HG03045 (cell line): ENCODE data around the gene TLK2.
"Not testable (repeated sequence)": the region's sequence is repeated elsewhere in the genome, so short reads cannot be mapped to it uniquely, and the experiment has no call there.

Experiments used
- ATAC-seq: cut with Tn5 transposase; IDR thresholded peaks from one replicate; pipeline ENCODE4 v1.9.1; 2021; ENCODE audit warnings: mild to moderate bottlenecking, moderate library complexity; ENCODE audit not compliant: unreplicated experiment

TLK2 gene

DNA sequence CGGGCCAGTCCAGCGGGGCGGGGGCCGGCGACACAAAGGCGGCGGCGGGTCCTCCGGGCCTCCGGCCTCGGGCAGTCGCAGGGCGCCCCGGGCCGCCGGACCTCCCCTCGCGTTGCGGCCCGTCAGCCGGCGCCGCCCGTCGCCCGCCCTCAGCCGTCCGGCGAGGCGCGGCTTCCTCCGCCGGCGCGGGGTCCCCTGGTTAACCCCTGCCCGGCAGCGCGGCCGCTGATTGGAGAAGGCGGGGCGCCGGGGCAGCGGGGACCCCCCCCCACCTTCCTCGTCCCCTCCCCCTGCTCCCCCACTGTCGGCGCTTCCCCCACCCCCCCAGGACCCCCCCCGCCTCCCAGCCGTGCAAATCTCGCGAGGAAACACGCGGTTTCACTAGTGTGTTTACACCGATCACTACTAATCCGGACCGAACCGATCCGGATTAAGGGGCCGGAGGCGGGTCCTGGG lies at the start of gene TLK2:
Gene TLK2, plus strand, starts transcription at position 402 of the 456 bp plus-strand sequence. CDS start 2,301 bp downstream, outside the sequence.
- ATAC-seq, result peak; percentile 72

DNA sequence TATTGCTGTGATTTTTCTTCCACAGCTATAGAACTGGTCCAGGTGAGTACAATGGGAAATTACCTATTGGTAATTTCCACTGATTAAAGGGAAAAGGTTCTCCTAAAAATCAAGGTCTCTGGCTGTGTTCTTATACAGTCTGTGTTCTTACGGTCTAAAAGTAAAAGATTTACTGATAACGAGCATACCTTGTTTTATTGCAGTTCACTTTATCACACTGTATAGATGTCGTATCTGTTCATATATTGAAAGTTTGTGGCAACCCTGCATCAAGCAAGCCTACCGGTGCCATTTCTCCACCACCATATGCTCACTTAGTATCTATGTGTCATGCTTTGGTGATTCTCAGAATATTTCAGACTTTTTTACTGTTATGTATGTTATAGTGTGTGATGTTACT lies 43.4 kb upstream of the TLK2 start:
- not testable (repeated sequence) for ATAC-seq

DNA sequence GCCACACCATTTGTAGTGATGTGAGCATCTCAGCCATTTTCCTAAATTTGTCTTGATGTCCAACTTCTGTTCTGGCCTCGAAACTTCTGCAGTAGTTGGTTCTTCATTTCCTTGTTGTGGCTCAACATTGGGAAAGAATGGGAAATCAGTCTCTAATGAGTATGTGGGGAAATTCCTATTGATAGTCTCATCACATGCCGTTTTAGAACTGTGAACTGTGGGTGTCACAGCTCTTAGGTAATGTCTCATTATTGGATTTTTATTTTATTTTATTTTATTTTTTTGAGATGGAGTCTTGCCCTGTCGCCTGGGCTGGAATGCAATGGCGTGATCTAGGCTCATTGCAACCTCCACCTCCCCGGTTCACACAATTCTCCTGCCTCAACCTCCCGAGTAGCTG lies 37.4 kb upstream of the TLK2 start:
- ATAC-seq, result not testable (repeated sequence)

DNA sequence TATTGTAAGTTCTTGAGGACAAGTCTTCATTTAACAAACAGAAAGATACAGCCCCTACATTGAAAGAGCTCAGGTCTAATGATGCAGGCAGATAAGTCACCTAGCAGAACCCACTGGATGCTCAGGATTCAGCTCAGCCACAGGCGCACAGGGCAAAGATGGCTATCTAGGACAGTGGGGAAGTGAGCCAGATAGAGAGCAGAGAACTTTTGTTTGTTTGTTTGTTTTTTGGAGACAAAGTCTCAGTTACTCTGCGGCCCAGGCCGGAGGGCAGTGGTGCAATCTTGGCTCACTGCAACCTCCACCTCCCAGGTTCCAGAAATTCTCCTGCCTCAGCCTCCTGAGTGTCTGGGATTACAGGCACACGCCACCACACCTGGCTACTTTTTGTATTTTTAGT lies 34.6 kb upstream of the TLK2 start:
- no peak for ATAC-seq

DNA sequence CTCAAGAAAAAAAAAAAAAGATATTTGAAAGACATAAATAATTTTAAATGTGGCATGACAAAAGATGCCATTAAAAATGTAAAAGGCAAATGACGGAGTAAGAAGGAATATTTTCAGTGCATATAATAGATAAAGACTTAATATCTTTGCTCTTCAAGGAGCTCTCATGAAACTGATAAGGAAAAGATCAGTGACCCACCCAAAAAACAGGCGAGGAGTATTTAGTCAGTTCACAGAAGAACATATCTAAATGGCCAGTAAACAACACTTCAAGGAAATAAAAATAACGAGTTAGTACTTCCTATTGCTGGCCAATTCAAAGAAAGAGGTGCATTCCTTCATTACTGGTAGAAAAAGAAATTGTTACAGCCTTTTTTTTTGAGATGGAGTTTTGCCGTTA lies 32.8 kb upstream of the TLK2 start:
- ATAC-seq, result not testable (repeated sequence)

DNA sequence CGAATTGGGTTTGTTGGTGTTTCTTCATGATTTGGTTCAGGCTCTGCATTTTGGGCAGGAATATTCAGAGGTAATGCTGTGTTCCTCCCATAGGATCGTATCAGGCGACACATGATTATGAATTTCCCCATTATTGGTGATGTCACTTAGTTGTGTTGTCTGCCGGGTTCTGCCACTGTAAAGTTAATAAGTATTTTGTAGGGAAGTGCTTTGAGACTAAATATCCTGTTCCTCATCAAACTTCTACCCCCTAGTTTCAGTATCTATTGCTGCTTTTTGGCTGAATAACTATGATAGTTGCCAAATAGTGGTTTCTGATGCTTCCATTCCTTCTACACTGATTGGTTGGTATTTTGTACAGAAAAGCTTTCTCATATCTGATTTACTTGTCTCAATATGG lies 26.4 kb upstream of the TLK2 start:
- ATAC-seq, result not testable (repeated sequence)

DNA sequence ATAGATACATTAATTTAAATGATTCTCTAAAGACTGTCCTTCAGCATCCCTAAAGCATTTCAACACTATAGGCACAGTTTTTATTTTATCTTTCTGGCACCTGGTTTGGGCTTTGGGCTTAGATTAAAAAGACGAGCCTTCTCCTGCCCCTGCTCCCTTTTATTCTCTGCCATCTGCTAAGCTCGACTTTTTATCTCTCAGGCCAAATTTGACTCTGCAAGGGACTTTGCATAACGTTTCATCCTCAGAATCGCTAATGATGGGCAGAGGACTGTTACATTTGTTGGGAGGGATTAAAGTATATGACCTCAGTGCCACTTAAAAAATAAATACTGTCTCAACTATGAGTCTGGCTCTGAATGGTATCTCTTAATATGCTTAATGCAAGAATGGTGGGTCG lies 25.6 kb upstream of the TLK2 start:
- ATAC-seq, result not testable (repeated sequence)

DNA sequence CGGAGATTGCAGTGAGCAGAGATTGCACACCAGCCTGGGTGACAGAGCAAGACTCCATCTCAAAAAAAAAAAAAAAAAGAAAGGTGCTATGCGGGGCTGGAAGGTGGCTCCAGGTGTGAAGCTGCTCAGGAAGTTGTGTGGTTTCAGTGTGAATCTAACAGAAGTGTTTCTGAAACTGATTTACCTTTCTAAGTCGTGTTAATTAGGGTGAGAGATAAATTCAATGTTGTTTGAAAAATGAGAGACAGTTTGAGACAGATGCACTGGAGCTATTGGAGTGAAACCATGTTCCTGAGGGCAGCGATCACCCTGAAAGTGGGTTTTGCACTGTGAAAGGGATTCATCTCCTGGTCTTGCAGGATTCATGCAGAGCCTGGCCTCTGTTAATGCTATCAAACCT lies 25.0 kb upstream of the TLK2 start:
- not testable (repeated sequence) for ATAC-seq

DNA sequence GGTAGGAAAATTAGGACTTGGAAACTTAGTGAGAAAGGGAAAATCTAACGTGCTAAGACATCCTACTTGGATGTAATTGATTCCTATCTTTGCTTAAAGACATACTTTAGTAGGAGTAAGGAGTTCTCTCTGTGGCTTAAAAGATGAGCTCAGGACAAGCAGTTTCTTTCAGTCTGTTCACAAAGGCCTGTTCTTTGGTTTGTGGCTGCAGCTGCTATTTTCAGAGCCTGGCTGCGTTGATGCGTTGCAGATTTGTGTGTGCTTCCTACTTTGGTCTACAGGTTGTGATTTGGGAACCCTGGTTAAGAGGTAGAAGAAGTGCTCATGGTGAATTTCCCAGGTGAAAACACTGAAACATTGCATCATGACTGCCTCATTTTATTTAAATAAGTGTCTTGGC lies 24.5 kb upstream of the TLK2 start:
- not testable (repeated sequence) for ATAC-seq

DNA sequence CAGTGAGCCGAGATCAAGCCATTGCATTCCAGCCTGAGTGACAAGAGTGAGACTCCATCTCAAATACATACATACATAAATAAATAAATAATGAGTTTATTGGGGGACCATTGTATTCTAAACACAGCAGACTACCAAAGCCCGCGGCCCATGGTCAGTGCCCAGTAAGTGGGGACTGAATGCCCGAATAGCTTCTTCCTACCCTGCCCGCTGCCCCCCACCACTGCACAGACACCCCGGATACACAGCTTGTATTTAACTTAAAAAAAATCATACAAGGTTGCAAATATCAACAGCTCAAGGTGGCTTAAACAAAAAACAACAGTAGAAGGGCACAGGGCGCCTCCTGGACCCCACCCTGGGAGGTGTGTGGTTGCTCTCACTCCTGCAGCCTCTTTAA lies 22.6 kb upstream of the TLK2 start:
- no peak for ATAC-seq

DNA sequence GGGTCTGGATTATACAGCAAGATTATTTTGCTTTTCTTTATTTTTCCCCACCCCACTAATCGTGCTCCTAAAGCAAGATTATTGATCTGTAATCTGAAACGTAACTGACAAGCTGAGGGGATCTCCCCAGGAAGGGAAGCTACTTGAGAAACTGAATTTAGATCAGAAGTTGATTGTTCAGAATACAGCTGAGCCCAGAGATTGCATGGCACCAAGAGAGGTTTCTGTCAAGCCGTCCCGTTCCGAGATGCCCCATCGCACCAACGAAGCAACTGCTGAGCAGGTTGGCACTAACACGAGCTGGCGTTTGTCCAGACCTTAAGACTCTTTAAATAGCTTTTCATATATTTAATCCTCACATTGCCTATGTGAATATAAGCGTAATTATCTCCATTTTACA lies 20.1 kb upstream of the TLK2 start:
- not testable (repeated sequence) for ATAC-seq

DNA sequence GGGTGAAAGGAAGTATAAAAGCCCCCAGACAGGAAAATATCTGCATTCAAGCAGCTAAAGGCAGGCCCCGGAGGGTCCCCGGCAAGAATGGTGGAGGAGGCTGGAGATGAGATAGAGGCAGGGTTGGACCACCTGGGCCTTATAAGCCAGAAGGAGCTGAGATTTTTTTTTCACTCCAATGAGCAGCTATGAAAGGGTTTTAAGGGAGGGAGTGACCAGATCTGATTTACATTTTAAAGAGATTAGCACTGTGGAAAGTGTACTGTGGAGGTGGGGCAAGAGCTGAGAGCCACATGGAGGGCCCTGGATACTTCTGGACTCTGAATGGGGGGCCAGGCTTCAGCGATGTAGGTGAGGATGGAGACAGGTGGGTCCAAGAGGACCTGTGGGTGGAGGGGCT lies 14.2 kb upstream of the TLK2 start:
- not testable (repeated sequence) for ATAC-seq

DNA sequence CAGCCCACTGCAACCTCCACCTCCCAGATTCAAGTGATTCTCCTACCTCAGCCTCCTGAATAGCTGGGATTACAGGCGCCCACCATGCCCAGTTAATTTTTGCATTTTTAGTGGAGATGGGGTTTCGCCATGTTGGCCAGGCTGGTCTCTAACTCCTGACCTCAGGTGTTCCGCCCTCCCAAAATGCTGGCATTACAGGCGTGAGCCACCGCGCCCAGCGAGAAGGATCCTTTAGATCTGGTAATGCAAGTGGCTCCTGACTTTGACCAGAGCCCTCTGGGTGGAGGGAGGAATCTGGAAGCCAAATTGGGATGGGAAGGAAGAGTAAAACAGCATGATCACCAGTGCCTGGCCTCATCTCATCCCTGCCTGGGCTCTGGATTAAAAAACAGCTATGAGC lies 13.4 kb upstream of the TLK2 start:
- ATAC-seq, result not testable (repeated sequence)

DNA sequence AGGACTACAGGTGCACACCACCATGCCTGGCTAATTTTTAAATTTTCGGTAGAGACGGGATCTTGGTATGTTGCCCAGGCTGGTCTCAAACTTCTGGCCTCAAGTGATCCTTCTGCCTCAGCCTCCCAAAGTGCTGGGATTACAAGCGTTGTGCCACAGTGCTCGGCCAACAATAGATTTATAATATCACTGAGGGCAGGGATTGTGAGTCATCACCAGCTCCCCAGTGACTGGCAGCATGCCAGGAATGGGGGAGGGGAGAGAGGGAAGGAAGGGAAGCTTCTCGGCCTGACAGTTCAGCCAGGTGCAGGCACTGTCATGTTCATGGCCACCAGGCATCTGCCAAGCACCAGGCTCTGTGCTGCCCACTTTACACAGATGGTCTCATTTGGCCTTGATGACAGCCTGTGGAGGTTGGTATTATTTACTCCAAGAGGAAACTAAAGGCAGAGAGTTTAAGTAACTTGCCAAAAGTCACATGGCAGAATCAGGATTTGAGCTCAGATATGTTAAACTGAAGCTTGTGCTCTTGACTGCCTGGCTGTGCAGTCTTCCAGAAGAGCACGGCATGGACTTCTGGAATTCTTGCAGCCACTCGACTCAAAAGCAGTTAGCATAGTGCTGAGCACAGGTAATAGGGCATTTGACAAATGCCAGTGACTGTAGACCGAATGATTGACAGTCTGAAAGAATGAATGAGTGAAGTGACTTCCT lies 7.8 kb upstream of the TLK2 start:
- not testable (repeated sequence) for ATAC-seq

DNA sequence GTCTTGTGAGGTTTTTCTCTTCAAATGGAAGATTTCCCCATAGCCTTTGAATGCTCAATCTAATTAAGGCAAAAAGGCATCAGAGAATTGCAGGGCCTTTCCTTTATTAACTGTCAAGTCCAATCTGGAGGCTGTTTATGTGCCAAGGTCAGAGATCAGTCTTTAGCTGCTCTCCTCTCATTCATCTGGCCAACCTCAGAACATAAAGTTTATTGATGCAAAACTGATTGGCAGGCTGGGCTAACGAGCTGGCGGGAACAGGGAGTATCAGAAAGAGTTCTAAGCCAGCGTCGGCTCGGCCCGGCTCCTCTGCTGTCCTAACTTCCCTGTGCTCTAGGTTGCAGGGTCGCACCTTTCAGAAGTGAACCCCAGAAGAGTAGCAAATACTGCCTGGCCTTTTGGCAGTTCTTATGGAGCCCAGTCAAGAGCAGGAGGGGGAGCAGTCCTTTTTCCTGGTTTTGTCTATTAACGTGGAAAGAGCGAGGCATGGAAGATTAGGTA lies 7.2 kb upstream of the TLK2 start:
- not testable (repeated sequence) for ATAC-seq

DNA sequence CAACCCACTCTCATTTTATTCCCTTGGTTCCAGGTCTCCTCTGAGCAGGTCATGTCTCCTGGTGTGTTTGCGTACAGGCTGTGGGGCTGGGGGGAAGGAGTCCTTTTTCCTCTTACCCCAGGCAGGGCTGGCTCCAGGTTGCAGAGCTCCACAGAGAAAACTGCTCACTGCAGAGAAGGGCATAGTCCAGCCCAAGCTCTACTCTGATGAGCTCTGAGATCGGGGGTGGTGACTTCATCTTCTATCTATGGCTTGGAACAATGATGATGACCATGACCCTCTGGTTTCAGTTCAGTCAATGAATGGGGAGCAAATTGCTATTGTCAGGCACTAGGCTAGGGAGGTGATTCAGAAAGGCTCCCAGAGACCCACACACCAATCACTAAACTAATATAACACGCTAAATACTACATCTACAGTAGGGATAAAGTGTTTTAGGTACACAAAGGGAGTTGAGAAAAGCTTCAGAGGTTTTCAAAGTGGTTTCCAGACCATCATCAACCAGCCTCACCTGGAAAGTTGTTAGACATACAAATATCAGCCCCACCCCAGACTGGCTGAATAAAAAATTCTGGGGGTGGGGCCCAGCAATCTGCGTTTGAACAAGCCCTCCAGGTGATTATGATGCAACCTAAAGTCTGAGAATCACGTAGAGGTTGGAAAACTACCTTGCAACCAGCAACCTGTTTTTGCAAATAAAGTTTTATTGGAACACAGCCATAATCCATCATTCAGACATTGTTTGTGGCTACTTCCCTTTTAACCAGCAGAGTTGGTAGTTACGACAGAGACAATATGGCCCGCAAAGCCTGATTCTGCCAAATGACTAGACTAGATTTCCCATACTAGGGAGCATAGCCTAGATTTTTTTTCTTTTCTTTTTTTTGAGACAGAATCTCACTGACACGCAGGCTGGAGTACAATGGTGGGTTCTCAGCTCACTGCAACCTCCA lies 5.3 kb upstream of the TLK2 start:
- ATAC-seq, result not testable (repeated sequence)

DNA sequence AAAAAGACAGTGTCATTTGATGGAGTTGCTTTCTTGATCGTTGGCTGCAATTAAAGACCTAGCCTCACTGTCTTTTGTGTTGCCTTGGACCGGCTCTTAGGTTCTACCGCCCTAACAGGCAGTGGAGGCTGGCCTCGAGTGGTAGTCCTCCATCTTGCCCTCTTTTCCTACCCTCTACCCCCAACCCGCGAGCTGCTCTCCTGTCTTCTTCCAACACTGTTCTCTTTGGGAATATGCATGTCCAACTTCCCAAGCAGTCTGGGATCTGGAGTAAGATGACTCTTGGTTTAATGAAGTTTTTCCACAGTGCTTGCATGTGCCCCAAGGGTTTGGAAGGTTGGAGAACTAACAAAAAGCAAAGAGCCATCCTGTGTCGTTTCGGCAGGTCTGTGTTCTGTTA lies 1.5 kb upstream of the TLK2 start:
- not testable (repeated sequence) for ATAC-seq

DNA sequence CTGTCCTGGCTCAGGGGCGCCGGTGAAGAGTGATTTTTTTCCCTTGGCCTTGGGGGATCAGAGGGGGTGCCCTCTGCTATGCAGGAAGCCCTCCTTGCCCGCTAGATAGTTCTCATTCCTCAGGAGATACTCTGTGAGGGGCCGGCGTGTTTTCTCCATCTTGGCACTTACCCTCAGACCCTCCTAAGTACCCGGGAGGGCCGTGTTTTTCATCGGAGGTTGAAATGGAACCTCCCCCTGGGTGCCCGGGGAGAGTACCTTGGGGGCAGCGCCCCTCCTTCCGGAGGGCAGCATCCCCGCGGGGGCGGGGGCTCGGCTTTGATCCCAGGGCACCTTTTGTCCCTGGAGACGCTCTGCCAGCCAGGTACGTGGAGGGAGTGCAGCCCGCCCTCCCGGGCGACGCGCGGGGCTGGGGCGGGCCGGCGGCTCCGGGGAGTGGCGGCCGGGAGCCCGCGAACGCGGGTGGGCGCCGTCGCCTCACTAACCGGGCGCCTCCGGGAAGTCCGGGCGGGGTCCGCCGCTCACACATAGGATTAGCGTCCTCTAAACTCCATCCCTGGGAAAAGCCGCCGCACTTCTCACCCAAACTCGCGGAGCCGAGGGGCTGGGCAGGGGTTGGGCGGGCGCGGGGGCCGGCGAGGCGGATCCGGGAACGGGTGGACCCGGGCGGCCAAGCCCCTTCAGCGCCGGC lies 762 bp upstream of the TLK2 start:
- peak; percentile 37 for ATAC-seq

DNA sequence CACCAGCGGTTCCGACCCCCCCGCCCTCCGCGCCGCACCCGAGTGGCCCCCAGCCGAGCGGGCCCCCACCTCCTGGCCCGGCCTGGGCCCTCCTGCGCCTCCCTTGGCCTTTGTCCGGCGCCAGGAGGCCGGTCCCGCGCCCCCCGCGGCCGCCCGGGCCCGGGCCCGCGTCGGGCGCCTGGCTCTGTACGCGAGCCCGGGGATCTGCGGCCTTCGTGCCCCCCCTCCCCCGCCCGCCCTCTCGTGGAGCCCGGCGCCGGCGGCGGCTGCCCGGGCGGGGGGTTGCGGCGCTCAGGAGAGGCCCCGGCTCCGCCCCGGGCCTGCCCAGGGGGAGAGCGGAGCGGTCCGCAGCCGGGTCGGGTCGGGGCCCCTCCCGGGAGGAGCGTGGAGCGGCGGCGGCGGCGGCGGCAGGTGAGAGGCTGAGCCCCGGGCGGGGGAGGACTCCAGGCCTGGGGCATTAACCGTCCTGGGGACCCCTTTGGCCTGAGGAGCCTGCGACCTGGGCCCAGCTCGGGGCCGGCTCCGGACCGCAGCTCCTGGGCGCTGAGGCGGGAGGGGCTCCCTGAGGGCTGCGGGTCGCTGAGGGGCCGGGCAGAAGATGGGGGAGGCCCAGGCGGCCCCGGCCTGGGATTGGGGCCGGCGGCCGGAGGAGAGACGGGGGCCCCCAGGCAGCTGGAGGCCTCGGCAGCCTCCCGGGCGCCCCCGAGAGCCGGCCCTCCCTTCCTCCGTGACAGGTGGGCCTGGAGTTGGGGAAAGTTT lies 434 bp downstream of the TLK2 start:
- ATAC-seq, result peak; percentile 34

DNA sequence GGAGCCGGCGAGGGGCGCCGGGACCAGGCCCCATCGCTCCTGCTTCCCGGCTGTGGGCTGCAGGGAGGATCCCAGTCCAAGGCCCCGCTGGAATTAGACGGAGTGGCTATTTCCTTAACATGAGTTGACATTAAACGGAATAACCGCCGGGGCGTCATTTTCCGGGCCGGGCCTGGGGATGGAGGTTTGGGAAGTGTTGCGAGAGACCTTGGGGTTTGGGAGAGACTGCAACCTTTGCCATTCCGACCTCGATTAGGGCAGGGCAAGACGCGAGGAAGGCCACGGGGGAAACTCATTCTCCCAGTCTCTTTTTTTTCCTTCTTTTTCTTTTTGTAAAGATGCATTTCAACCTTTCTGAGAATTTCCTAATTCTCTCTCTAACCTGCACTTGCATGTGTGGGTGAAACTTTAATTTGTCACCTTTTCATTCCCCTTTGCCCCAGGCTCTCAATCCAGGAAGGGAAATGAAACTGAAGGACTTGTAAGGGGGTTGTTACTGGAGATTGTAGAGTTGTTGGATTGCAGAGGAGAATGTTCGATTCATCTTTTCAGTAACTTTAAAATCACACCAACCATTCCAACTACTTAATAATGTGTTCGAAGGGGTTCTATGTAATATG lies 1.1 kb downstream of the TLK2 start:
- ATAC-seq, result not testable (repeated sequence)
